ENCODE results near the gene ANKMY1.

The ANKMY1 gene

GRCh38 chr2:240538031-240538780, 19.6 kb downstream of the ANKMY1 start:
- no peak for TF ChIP-seq CTCF (conservative IDR thresholded peaks at IDR 0.05; ENCODE audit: low read length)
- no peak for DNase-seq (ENCODE audit: low read depth)

GRCh38 chr2:240532031-240532775, 25.6 kb downstream of the ANKMY1 start:
- no peak for TF ChIP-seq CTCF (conservative IDR thresholded peaks at IDR 0.05; ENCODE audit: low read length)
- DNase-seq (ENCODE audit: low read depth): no peak
- no peak overlapping the region for H3K4me3 ChIP-seq (ENCODE audit: low read length)

More at GRCh38 chr2:240538031-240538780, 19.6 kb downstream of the ANKMY1 start:
- no peak overlapping the region for H3K4me3 ChIP-seq (ENCODE audit: low read length)

- DNase-seq (ENCODE audit: low read depth): no peak
- H3K4me3 ChIP-seq (ENCODE audit: low read length): no peak overlapping the region
- no peak for TF ChIP-seq CTCF (conservative IDR thresholded peaks at IDR 0.05; ENCODE audit: low read length)
Measured at GRCh38 chr2:240531038-240531437, 26.8 kb downstream of the ANKMY1 start.

- H3K4me3 ChIP-seq (ENCODE audit: low read length): no peak overlapping the region
- TF ChIP-seq CTCF (conservative IDR thresholded peaks at IDR 0.05; ENCODE audit: low read length): no peak
- DNase-seq (ENCODE audit: low read depth): no peak
Measured at GRCh38 chr2:240530181-240530580, 27.6 kb downstream of the ANKMY1 start.

- no peak overlapping the region for H3K4me3 ChIP-seq (ENCODE audit: low read length)
- DNase-seq (ENCODE audit: low read depth): no peak
- no peak for TF ChIP-seq CTCF (conservative IDR thresholded peaks at IDR 0.05; ENCODE audit: low read length)
Measured at GRCh38 chr2:240529344-240529999, 28.3 kb downstream of the ANKMY1 start.

- DNase-seq (ENCODE audit: low read depth): no peak
- no peak for TF ChIP-seq CTCF (conservative IDR thresholded peaks at IDR 0.05; ENCODE audit: low read length)
- H3K4me3 ChIP-seq (ENCODE audit: low read length): no peak overlapping the region
Measured at GRCh38 chr2:240528406-240529040, 29.3 kb downstream of the ANKMY1 start.
